HepG2 (cell line): ENCODE data around the gene FILIP1. TPM values are rescaled to one million over a fixed set of nuclear protein-coding genes. Genes with fewer than 3 reads are reported as not detected.

ENCODE experiments used
- ATAC-seq: fragments of 200-7000 bp; cut with Tn5 transposase; 3 replicates; pipeline ENCODE4 v1.9.1; 2020; ENCODE audit warnings: mild to moderate bottlenecking, moderate library complexity
- BruUV-seq: library from RNA; stranded (reverse); fragments of 400-500 nt; replicated peaks from 2 replicates; lab custom pipeline; 2021; lab: Mats Ljungman, UMichigan
- CTCF ChIA-PET: fragments of 300-600 bp; formaldehyde crosslinking; extraction: SDS; loops from one replicate; lab custom pipeline; 2021; ENCODE audit warnings: low total read pairs, inconsistent platforms, low intra/inter-chr PET ratio; lab: Yijun Ruan, JAX
- POLR2A ChIA-PET: fragments of 350-600 bp; sonication (Branson Sonifier 250); formaldehyde crosslinking; loops from one replicate; lab custom pipeline; 2020; ENCODE audit warnings: antibody characterized with exemption, inconsistent platforms; lab: Yijun Ruan, JAX
- DNase-seq: peaks from one replicate; pipeline ENCODE4 v3.0.0-alpha.2; 2015; ENCODE audit warnings: low spot score
- FAIRE-seq: peaks from 3 replicates; lab custom pipeline; 2011; peaks lifted over from hg19 to GRCh38; lab: Jason Lieb, UNC
- H2AFZ ChIP-seq: one replicate; pipeline ENCODE4 v1.6.1; 2011; ENCODE audit warnings: low read length, inconsistent platforms
- H3K27ac ChIP-seq: fragments of 300-600 bp; 3 replicates; pipeline ENCODE4 v1.8.0; 2011; ENCODE audit warnings: mixed run types, mild to moderate bottlenecking, mixed read lengths, low read length, inconsistent platforms; ENCODE audit not compliant: insufficient read depth; ENCODE audit errors: extremely low read length
- H3K27me3 ChIP-seq, 2 experiments: fragments of 200-600 bp in 1 of 2; 2 replicates in 1 of 2; 3 replicates in 1 of 2; pipeline versions ENCODE4 v1.6.0 to v1.8.0; 2011; ENCODE audit warnings: low read length in 2 of 2, mild to moderate bottlenecking in 2 of 2, moderate library complexity in 2 of 2, inconsistent platforms in 1 of 2; ENCODE audit not compliant: insufficient read depth in 2 of 2, control insufficient read depth in 1 of 2
- H3K36me3 ChIP-seq, 2 experiments: fragments of 200-600 bp in 1 of 2; replicated peaks in 1 of 2; 2 replicates in 1 of 2; 3 replicates in 1 of 2; pipeline versions ENCODE4 v1.5.1 to v1.8.0; 2011; ENCODE audit warnings: low read length in 2 of 2, inconsistent platforms in 1 of 2; ENCODE audit not compliant: insufficient read depth in 2 of 2, control insufficient read depth in 1 of 2
- H3K4me1 ChIP-seq: 2 replicates; pipeline ENCODE4 v1.5.1; 2012; ENCODE audit warnings: low read length, inconsistent platforms; ENCODE audit not compliant: insufficient read depth
- H3K4me2 ChIP-seq: 2 replicates; pipeline ENCODE4 v1.6.0; 2011; ENCODE audit warnings: low read depth, low read length, inconsistent platforms
- H3K4me3 ChIP-seq, 3 experiments: fragments of 200-600 bp in 1 of 3; sonication (generic), shearing (Covaris generic) in 1 of 3; replicated peaks in 1 of 3; 2 replicates each; pipeline ENCODE4 v1.5.1; 2011 to 2016; ENCODE audit warnings: low read length in 3 of 3, inconsistent platforms in 2 of 3, low read depth in 2 of 3, mild to moderate bottlenecking in 2 of 3, control low read depth in 1 of 3, mixed read lengths in 1 of 3; ENCODE audit not compliant: insufficient read depth in 1 of 3
- H3K79me2 ChIP-seq: one replicate; pipeline ENCODE4 v1.6.1; 2011; ENCODE audit warnings: low read length, inconsistent platforms; ENCODE audit not compliant: insufficient read depth
- H3K9ac ChIP-seq: 2 replicates; pipeline ENCODE4 v1.6.0; 2011; ENCODE audit warnings: mild to moderate bottlenecking, low read depth, low read length, inconsistent platforms; ENCODE audit not compliant: insufficient read depth
- H3K9me3 ChIP-seq: 2 replicates; pipeline ENCODE4 v1.5.1; 2012; ENCODE audit warnings: mild to moderate bottlenecking, low read length
- H4K20me1 ChIP-seq: 2 replicates; pipeline ENCODE4 v1.6.0; 2011; ENCODE audit warnings: inconsistent platforms, mild to moderate bottlenecking, low read length, moderate library complexity; ENCODE audit not compliant: insufficient read depth
- AHR ChIP-seq: IDR thresholded peaks from 2 replicates; pipeline ENCODE4 v1.6.1; 2018; ENCODE audit warnings: missing genetic modification reagents, missing compliant biosample characterization
- DZIP1 ChIP-seq: sonication (generic); formaldehyde crosslinking; IDR thresholded peaks from 2 replicates; pipeline ENCODE4 v1.5.0; 2020; ENCODE audit warnings: mild to moderate bottlenecking, missing genetic modification reagents
- HOXA5 ChIP-seq: sonication (generic); formaldehyde crosslinking; IDR thresholded peaks from 2 replicates; pipeline ENCODE4 v1.4.0; 2020; ENCODE audit warnings: missing genetic modification reagents
- PRDM15 ChIP-seq: sonication (generic); formaldehyde crosslinking; IDR thresholded peaks from 2 replicates; pipeline ENCODE4 v1.4.0; 2020; ENCODE audit warnings: missing genetic modification reagents
- ZBTB25 ChIP-seq: IDR thresholded peaks from 2 replicates; pipeline ENCODE4 v1.6.1; 2018; ENCODE audit warnings: missing genetic modification reagents
- ZNF251 ChIP-seq: sonication (generic); formaldehyde crosslinking; IDR thresholded peaks from 2 replicates; pipeline ENCODE4 v1.9.0; 2021; ENCODE audit warnings: mild to moderate bottlenecking, missing genetic modification reagents
- ZNF687 ChIP-seq: sonication (generic); formaldehyde crosslinking; IDR thresholded peaks from 2 replicates; pipeline ENCODE4 v1.5.1; 2020; ENCODE audit warnings: mild to moderate bottlenecking, missing genetic modification reagents, moderate library complexity
- ZNF704 ChIP-seq: sonication (generic); formaldehyde crosslinking; IDR thresholded peaks from 2 replicates; pipeline ENCODE4 v1.8.1; 2023; ENCODE audit warnings: mild to moderate bottlenecking, inconsistent platforms, moderate library complexity, missing genetic modification reagents, borderline replicate concordance
- WGBS: methylation state at CpG from one replicate; pipeline ENCODE4 v1.1.6; 2017; ENCODE audit warnings: low lambda C conversion rate; 5-methylcytosine and 5-hydroxymethylcytosine counted together
- in situ Hi-C: cut with HindIII; loops from 2 replicates; pipeline ENCODE4 v1.10.0; 2017; ENCODE audit warnings: low pct_unique_long_range_greater_than_20kb; ENCODE audit not compliant: extremely low pct_ligation_motif_present
- intact Hi-C: fragments of 100-400 bp; cut with micrococcal nuclease; formaldehyde crosslinking; loops from one replicate; pipeline ENCODE4 v1.10.0; 2022; ENCODE audit not compliant: unreplicated experiment
- polyA plus RNA-seq, 8 experiments: library from polyadenylated mRNA; depleted of rRNA in 3 of 8; stranded (reverse) in 7 of 8; unstranded in 1 of 8; fragments of >200 nt; fragmentation: Illumina TruSeq in 4 of 8; extraction: Trizol in 4 of 8; gene quantifications; 2 replicates each; pipeline versions ENCODE4 v1.2.1 to v1.2.3, GENCODE V29; 2011 to 2016; ENCODE audit warnings: low read depth in 4 of 8, missing spikeins in 1 of 8, mixed read lengths in 1 of 8; ENCODE audit not compliant: insufficient read depth in 1 of 8
- total RNA-seq, 5 experiments: library from RNA; depleted of rRNA; stranded (reverse); fragments of >200 nt; fragmentation: Illumina TruSeq; extraction: Trizol; gene quantifications; 2 replicates each; pipeline ENCODE4 v1.2.3, GENCODE V29; 2016; ENCODE audit warnings: low read depth in 1 of 5

The FILIP1 gene
- total and polyA plus RNA-seq, 2 of the 13 experiments (the other 11 are each of a cell fraction or from before 2014, with no cell fraction given) = not detected

- Histone ChIP-seq H2AFZ (no peak overlapping the region), H3K36me3 (no peaks in the 10 kb centered on the region), H3K27me3 (no peaks in the 10 kb centered on the region), H3K27ac (no peak overlapping the region), H3K9me3 (no peaks in the 10 kb centered on the region), H4K20me1 (no peaks in the 10 kb centered on the region), H3K79me2 (no peaks in the 10 kb centered on the region), H3K4me1 (no peaks in the 10 kb centered on the region), H3K4me3 (no peak overlapping the region), H3K4me2 (no peak overlapping the region), H3K9ac (no peak overlapping the region)
- ChIA-PET CTCF (no interaction called here), POLR2A (no interaction called here)
- 24% methylated on average over 4 of the region's 4 CpGs for WGBS
- BruUV-seq = no TSS peak
- no peak for TF ChIP-seq ZBTB25
- TF ChIP-seq AHR = no peak
- no peak for TF ChIP-seq ZNF687 (CRISPR knock-in tag)
- no peak for TF ChIP-seq ZNF704 (CRISPR knock-in tag)
- TF ChIP-seq DZIP1 (CRISPR knock-in tag) = no peak
- no peak for TF ChIP-seq ZNF251 (CRISPR knock-in tag)
- no peak for TF ChIP-seq HOXA5 (CRISPR knock-in tag)
- no peak for TF ChIP-seq PRDM15
- DNase-seq (no peak), FAIRE-seq (no peak), ATAC-seq (no peak)
- intact Hi-C loops (no loop called here), in situ Hi-C loops (no loop called here)
Measured at GRCh38 chr6:75504465-75505222, 11.0 kb upstream of the FILIP1 start.
